Suprapubic skin (tissue), 4 donors: ENCODE results near the gene VMO1. TPM values are rescaled to one million over a fixed set of nuclear protein-coding genes. Genes with fewer than 3 reads are reported as not detected.
"Not testable (repeated sequence)": the region's sequence is repeated elsewhere in the genome, so short reads cannot be mapped to it uniquely, and the experiment has no call there.

Source experiments
- DNase-seq, 2 donors: peaks; one replicate each; pipeline ENCODE4 v3.0.0-alpha.2; 2019; ENCODE audit warnings: low spot score in 2 of 2
- H3K27ac ChIP-seq: fragments of 200-600 bp; sonication (generic); one replicate; pipeline ENCODE4 v1.5.1; 2019
- H3K27me3 ChIP-seq: fragments of 200-600 bp; sonication (generic); one replicate; pipeline ENCODE4 v1.5.1; 2019
- H3K36me3 ChIP-seq: fragments of 200-600 bp; sonication (generic); one replicate; pipeline ENCODE4 v1.5.1; 2019
- H3K4me1 ChIP-seq: fragments of 200-600 bp; sonication (generic); one replicate; pipeline ENCODE4 v1.5.1; 2019
- H3K4me3 ChIP-seq: fragments of 200-600 bp; sonication (generic); one replicate; pipeline ENCODE4 v1.5.1; 2019; ENCODE audit warnings: mild to moderate bottlenecking
- H3K9me3 ChIP-seq: fragments of 200-600 bp; sonication (generic); one replicate; pipeline ENCODE4 v1.5.1; 2019
- CTCF ChIP-seq, 2 donors: fragments of 200-600 bp in 1 of 2; fragments of 450-650 bp in 1 of 2; sonication (generic) in 1 of 2; IDR thresholded peaks; one replicate each; pipeline ENCODE4 v1.5.1; 2016 to 2019; ENCODE audit warnings: antibody characterized with exemption in 2 of 2, mild to moderate bottlenecking in 1 of 2, moderate library complexity in 1 of 2
- EP300 ChIP-seq: sonication (generic); formaldehyde crosslinking; IDR thresholded peaks from one replicate; pipeline ENCODE4 v1.6.1; 2017; ENCODE audit warnings: antibody characterized with exemption
- POLR2A ChIP-seq, 2 donors: fragments of 450-650 bp; IDR thresholded peaks; one replicate each; pipeline ENCODE4 v1.6.1; 2017; ENCODE audit warnings: antibody characterized with exemption in 2 of 2, mild to moderate bottlenecking in 2 of 2, moderate library complexity in 2 of 2
- POLR2AphosphoS5 ChIP-seq, 3 donors: sonication (generic); formaldehyde crosslinking; IDR thresholded peaks; one replicate each; pipeline ENCODE4 v1.6.1; 2017; ENCODE audit warnings: antibody characterized with exemption in 3 of 3
- WGBS: methylation state at CpG from one replicate; pipeline ENCODE4 v1.1.5; 2018; 5-methylcytosine and 5-hydroxymethylcytosine counted together
- total RNA-seq, 4 donors: library from RNA; depleted of rRNA; stranded (reverse); fragments of >200 nt; gene quantifications; one replicate each; pipeline ENCODE4 v1.1.0, GENCODE V29; 2016

VMO1 gene
- 1 to 10 TPM in 2 of 4 donors, not detected in 2; 1.4 to 1.5 TPM for total RNA-seq

- Histone ChIP-seq H3K4me1 (peaks cover 38% of the 10 kb centered on the region), H3K9me3 (no peaks in the 10 kb centered on the region), H3K27me3 (peaks cover 27% of the 10 kb centered on the region), H3K36me3 (no peaks in the 10 kb centered on the region), H3K4me3 (peak within 1 kb of the TSS; percentile 32), H3K27ac (no peak within 1 kb of the TSS)
- TF ChIP-seq EP300: no peak
- no peak for TF ChIP-seq POLR2A (IDR thresholded peaks at IDR 0.05)
- no peak for TF ChIP-seq CTCF (IDR thresholded peaks at IDR 0.05)
- no peak for TF ChIP-seq POLR2AphosphoS5 (IDR thresholded peaks at IDR 0.05)
- 3% methylated on average over 9 of the region's 24 CpGs for WGBS
- no peak for DNase-seq
Measured at GRCh38 chr17:4786106-4786511, at the start of gene VMO1. Gene VMO1, minus strand, starts transcription at chr17:4786364. Its CDS starts 12 bp downstream, at chr17:4786352.

- H3K27ac ChIP-seq: peak overlapping the region; percentile 90
- DNase-seq: no peak
- no peaks in the 10 kb centered on the region for H3K9me3 ChIP-seq
- H3K4me1 ChIP-seq: peaks cover 57% of the 10 kb centered on the region
- H3K27me3 ChIP-seq: no peaks in the 10 kb centered on the region
- TF ChIP-seq EP300: no peak
- no peak for TF ChIP-seq CTCF (IDR thresholded peaks at IDR 0.05)
- TF ChIP-seq POLR2A (IDR thresholded peaks at IDR 0.05): no peak
- no peak for TF ChIP-seq POLR2AphosphoS5 (IDR thresholded peaks at IDR 0.05)
- H3K4me3 ChIP-seq: peak overlapping the region; percentile 81
- H3K36me3 ChIP-seq: no peaks in the 10 kb centered on the region
- 63% methylated on average over 3 of the region's 4 CpGs for WGBS
Measured at GRCh38 chr17:4834681-4835020, 48.5 kb upstream of the VMO1 start.

GRCh38 chr17:4833941-4834680 is 47.9 kb upstream of the VMO1 start:
- TF ChIP-seq POLR2A (IDR thresholded peaks at IDR 0.05) (no peak), POLR2AphosphoS5 (IDR thresholded peaks at IDR 0.05) (no peak), EP300 (no peak), CTCF (IDR thresholded peaks at IDR 0.05) (no peak)
- peaks cover 51% of the 10 kb centered on the region for H3K4me1 ChIP-seq
- H3K27ac ChIP-seq: peak overlapping the region; percentile 90
- H3K27me3 ChIP-seq: no peaks in the 10 kb centered on the region
- 3% methylated on average over 15 of the region's 15 CpGs for WGBS
- H3K36me3 ChIP-seq: no peaks in the 10 kb centered on the region
- no peak for DNase-seq
- H3K4me3 ChIP-seq: peak overlapping the region; percentile 81
- no peaks in the 10 kb centered on the region for H3K9me3 ChIP-seq

GRCh38 chr17:4833178-4833940 is 47.2 kb upstream of the VMO1 start, which contains the start of gene MINK1:
Gene MINK1, plus strand, starts transcription at chr17:4833340. Its CDS starts 244 bp downstream, at chr17:4833584.
- WGBS: 1% methylated on average over 49 of the region's 91 CpGs
- peak; percentile 89 to 91 for DNase-seq
- H3K4me1 ChIP-seq: peaks cover 44% of the 10 kb centered on the region

GRCh38 chr17:4832829-4833177 is 46.6 kb upstream of the VMO1 start:
- H3K4me1 ChIP-seq: peaks cover 38% of the 10 kb centered on the region
- H3K36me3 ChIP-seq, H3K27me3 ChIP-seq, DNase-seq, H3K9me3 ChIP-seq: not testable (repeated sequence)
- under 1% methylated on average over 12 of the region's 17 CpGs for WGBS
- peak overlapping the region; percentile 90 for H3K27ac ChIP-seq
- peak overlapping the region; percentile 81 for H3K4me3 ChIP-seq

More at GRCh38 chr17:4833178-4833940, 47.2 kb upstream of the VMO1 start, which contains the start of gene MINK1:
- Histone ChIP-seq H3K36me3 (no peaks in the 10 kb centered on the region), H3K27ac (peak within 1 kb of the TSS; percentile 90), H3K4me3 (peak within 1 kb of the TSS; percentile 81), H3K9me3 (no peaks in the 10 kb centered on the region), H3K27me3 (no peaks in the 10 kb centered on the region)
- TF ChIP-seq POLR2AphosphoS5 (IDR thresholded peaks at IDR 0.05): no peak
- TF ChIP-seq POLR2A (IDR thresholded peaks at IDR 0.05): peak in 1 of 2 donors; percentile 71

GRCh38 chr17:4827399-4827798 is 41.2 kb upstream of the VMO1 start:
- Histone ChIP-seq H3K36me3 (peaks cover 13% of the 10 kb centered on the region), H3K4me3 (no peak overlapping the region), H3K9me3 (no peaks in the 10 kb centered on the region), H3K4me1 (no peaks in the 10 kb centered on the region), H3K27me3 (no peaks in the 10 kb centered on the region), H3K27ac (no peak overlapping the region)
- DNase-seq: no peak
- TF ChIP-seq EP300 (no peak), POLR2A (IDR thresholded peaks at IDR 0.05) (no peak), POLR2AphosphoS5 (IDR thresholded peaks at IDR 0.05) (no peak), CTCF (IDR thresholded peaks at IDR 0.05) (no peak)
- WGBS: 69% methylated on average over 8 of the region's 8 CpGs
